HAP-1 (cell line): ENCODE data around the gene GLYR1.
"Not testable (repeated sequence)": the region's sequence is repeated elsewhere in the genome, so short reads cannot be mapped to it uniquely, and the experiment has no call there.

ENCODE experiments used
- DNase-seq, 2 experiments: peaks; one replicate each; pipeline ENCODE4 v3.0.0-alpha.2; 2016 to 2020; ENCODE audit warnings: low spot score in 2 of 2
- H3K27me3 ChIP-seq: fragments of 250-450 bp; sonication (Bioruptor Pico); 2 replicates; pipeline ENCODE4 v1.5.1; 2020; ENCODE audit warnings: low read depth, mild to moderate bottlenecking, moderate library complexity
- H3K36me3 ChIP-seq: fragments of 250-450 bp; sonication (Bioruptor Pico); replicated peaks from 2 replicates; pipeline ENCODE4 v1.5.1; 2020; ENCODE audit warnings: mild to moderate bottlenecking
- H3K4me1 ChIP-seq: fragments of 250-450 bp; sonication (Bioruptor Pico); 2 replicates; pipeline ENCODE4 v1.5.1; 2020; ENCODE audit warnings: mild to moderate bottlenecking
- H3K4me3 ChIP-seq: fragments of 250-450 bp; sonication (Bioruptor Pico); 2 replicates; pipeline ENCODE4 v1.5.1; 2020; ENCODE audit warnings: mild to moderate bottlenecking, moderate library complexity
- H3K9me3 ChIP-seq: fragments of 250-450 bp; sonication (Bioruptor Pico); 2 replicates; pipeline ENCODE4 v1.5.1; 2020; ENCODE audit warnings: mild to moderate bottlenecking, moderate library complexity
- in situ Hi-C: fragments of 300-500 bp; cut with MboI; formaldehyde crosslinking; loops from 3 replicates; pipeline ENCODE4 v1.14.3; 2020; ENCODE audit warnings: low sequenced_read_pairs, inconsistent platforms, mixed read lengths

GLYR1 gene

DNA sequence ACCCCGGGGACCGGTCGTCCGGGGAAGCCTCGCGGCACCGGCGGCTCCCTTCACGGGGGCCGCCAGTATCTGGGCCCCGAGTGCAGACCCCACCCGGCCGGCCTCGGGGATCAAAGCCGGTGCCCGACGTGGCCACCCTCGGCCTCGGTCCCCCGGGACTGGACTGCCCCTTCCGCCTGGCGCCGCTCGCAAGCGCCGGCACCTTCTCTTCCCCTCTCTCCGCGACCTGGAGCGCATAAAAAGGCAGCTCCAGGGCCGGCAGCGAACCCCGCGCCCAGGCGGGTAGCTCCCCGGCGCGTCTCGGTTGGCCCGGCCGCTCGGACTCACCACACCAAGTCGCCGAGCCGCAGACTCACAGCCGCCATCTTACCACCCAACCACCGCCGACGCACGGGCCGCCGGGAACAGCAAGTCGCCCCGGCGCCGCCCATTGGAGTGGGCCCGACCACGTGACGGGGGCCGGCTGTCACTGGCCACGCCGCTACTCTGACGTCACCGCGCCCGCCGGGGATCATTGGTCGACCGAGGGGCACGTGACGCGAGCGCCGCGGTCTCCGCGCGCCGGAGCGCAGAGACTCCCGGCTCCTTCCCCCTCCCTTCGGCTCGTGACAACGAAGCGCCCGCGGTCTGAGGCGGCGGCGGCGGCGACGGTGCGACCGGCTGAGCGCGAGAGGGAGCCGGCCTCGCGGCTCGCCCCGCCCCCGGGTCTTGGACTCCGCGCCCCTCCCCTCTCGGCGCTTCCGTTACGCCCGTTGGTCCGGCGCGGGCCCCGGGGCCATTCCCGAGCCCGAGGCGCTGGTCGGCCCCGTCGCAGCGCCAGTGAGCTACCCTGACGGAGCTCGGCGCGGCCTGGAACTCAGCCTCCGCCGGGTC is at the start of gene GLYR1, which contains the start of gene UBN1:
Gene GLYR1 (minus strand): TSS at position 388 of the 873 bp plus-strand sequence. CDS start 23 bp downstream, at position 365.
Gene UBN1 (plus strand): TSS at position 581 of the 873 bp plus-strand sequence. CDS start 5,437 bp downstream, outside the sequence.
- Histone ChIP-seq H3K4me3 (peak within 1 kb of the TSS; percentile 98), H3K36me3 (peaks cover 33% of the 10 kb centered on the region), H3K4me1 (peaks cover 23% of the 10 kb centered on the region), H3K27me3 (no peaks in the 10 kb centered on the region), H3K9me3 (no peaks in the 10 kb centered on the region)
- in situ Hi-C loops: no loop called here
- DNase-seq: peak; percentile 96 to 100

DNA sequence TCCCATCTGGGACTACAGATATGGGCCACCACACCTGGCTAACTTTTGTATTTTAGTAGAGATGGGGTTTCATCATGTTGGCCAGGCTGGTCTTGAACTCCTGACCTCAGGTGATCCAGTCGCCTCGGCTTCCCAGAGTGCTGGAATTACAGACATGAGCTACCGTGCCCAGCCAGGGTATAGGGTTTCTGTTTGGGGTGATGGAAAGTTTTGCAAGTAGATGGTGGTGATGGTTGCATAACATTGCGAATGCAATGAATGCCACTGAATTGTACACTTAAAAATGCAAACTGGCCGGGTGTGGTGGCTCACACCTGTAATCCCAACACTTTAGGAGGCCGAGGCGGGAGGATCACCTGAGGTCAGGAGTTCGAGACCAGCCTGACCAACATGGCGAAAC is 49.7 kb upstream of the GLYR1 start:
- H3K9me3 ChIP-seq, H3K4me3 ChIP-seq, H3K36me3 ChIP-seq, DNase-seq, H3K27me3 ChIP-seq, H3K4me1 ChIP-seq, in situ Hi-C loops: not testable (repeated sequence)

DNA sequence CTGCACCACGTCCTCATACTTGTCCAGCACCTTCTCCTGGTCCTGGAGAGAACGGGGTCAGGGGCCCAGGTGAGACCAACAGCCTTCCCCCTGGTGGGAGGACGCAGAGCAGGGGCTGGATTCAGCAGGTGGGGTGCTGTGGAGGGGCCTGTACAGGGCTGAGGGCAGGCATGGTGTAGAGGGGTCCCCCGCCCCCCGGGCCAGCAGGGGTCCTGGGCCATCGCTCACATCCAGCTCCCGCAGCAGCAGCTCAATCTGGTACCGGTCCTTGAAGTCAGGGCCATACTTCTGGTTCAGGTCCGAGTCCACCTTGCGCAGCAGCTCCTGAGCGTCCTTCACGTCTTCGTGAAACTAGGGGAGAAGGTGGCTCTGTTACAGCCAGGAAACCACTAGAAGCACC is 48.3 kb upstream of the GLYR1 start:
- Histone ChIP-seq H3K4me1 (no peaks in the 10 kb centered on the region), H3K27me3 (no peaks in the 10 kb centered on the region), H3K9me3 (no peaks in the 10 kb centered on the region), H3K36me3 (no peaks in the 10 kb centered on the region), H3K4me3 (no peak overlapping the region)
- DNase-seq: no peak
- in situ Hi-C loops: no loop called here

DNA sequence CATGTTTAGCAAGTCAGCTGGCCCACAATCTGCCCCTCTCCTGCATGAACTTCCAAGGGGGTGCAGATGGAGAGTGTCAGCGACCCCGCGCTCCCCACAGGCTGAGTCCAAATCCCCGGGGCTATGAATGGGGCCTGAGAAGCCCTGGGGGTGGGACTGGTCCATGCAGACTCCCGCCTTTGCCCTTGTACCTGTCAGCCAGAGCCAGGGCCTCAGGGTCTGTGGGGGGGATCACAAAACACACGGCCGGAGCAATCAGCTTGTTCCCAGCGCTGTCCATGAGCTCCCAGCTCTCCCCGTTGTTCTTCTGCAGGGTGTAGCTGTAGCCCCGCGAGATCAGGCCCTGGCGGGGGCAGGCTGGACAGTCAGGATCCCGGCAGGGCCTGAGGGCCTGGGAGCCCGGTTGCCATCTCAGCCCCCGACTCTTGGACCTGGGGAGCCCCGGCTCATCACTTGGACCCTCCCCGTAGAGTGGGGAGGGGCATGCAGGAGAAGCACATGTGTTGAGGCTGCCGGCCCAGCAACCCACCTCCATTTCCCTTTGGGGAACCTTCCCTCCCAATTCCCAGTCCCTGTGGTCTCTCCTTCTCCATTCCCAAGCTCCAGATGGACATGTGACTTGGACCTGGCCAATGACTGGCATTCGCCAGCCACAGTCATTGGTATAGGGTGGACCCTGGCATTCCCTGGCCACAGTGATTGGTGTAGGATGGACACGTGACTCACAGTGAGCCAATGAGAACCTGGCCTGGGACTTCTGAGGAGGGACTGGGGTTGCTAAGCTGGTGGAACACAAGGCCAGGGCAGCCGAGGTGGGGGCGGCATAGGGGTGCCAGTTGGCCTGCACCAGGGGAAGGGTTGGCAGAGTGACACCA is 47.4 kb upstream of the GLYR1 start:
- Histone ChIP-seq H3K36me3 (no peaks in the 10 kb centered on the region), H3K9me3 (no peaks in the 10 kb centered on the region), H3K4me1 (no peaks in the 10 kb centered on the region), H3K4me3 (no peak overlapping the region), H3K27me3 (no peaks in the 10 kb centered on the region)
- DNase-seq: no peak
- in situ Hi-C loops: no loop called here

DNA sequence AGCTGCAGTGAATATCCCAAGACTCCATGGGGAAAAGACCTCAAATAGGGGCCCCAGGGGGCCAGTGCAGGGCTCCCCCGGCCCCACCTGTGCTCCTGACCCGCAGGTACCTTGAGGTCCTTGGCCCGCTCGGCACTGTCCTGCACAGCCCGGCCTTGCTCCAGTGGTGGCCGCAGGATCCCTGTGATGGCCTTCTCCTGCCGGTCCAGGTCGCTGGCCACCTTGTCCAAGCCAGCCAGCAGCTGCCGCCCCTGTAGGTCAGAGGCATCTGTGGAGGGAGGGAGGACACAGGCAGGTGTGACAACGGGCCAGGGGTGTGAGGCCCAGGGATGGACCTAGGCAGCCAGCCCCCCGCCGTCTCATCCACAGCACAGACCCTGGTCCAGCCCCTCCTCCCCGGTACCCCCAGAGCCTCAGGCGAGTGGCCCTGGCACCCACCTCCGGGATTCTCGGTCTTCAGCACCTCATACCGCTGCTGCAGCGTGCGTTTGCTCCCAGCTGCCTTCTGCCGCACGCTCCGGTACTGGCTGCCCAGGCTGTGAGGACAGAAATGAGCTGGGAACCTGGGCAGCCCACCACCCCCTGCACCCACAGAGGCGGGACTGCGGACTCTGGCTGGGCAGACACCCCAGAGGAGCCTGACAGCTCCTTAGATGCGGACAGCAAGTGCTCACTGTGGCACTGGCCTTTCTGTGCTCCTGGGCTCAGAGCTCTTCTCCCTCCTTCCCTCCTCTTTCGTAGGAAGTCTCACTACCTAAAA is 46.2 kb upstream of the GLYR1 start:
- Histone ChIP-seq H3K4me1 (no peaks in the 10 kb centered on the region), H3K27me3 (no peaks in the 10 kb centered on the region), H3K9me3 (no peaks in the 10 kb centered on the region), H3K36me3 (no peaks in the 10 kb centered on the region), H3K4me3 (no peak overlapping the region)
- no peak for DNase-seq
- in situ Hi-C loops: no loop called here

DNA sequence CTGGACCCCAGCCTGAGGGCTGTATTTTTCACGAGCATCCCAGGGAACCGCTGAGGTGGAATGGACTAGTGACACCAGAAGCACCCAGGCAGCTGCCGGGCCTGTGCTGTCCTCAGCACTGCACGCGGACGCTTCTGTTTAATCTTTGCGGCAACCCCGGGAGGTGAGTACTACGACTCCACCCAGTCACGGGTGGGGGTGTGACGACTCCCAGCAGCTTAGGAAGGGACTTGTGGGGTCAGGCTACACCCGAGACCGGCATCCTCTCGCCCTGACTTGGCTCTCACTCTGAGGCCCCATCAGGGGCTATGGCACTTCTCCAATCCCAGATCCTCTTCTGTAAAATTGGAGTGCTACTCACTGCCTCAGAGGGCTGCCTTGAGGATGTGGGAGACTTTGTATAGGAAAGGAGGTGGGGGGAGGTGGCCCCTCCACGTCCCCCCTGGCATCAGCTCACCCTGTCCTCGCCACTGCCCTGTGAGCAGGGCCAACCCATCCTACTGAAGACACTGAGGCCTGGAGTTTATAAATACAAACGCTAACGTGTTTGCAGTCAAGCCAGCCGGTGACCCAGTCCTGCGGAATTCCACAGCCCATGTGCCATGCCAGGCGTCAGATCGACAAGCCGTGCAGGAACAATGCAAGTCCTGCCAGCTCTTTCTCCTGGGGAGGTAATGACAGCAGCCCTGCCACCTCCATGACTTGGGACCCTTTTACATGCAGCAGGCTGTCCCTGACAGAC is 45.4 kb upstream of the GLYR1 start:
- in situ Hi-C loops: no loop called here
- Histone ChIP-seq H3K4me3 (no peak overlapping the region), H3K27me3 (no peaks in the 10 kb centered on the region), H3K4me1 (no peaks in the 10 kb centered on the region), H3K36me3 (no peaks in the 10 kb centered on the region), H3K9me3 (no peaks in the 10 kb centered on the region)
- no peak for DNase-seq

DNA sequence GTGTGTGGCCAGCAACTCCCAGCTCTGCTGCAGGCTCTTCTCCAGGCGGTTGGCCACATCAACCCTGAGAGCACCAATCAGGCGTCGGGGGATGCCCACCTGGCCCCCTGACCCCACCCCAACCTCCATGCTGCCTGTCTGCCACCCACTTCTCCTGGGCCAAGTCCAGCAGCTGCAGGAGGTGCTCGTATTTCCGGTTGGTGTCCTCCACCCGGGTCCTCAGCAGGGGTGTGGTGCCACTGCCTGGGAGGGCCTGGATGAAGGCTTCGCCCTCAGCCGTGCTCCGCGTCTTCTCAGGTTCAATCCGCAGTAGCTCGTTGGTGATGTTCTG is 44.8 kb upstream of the GLYR1 start:
- H3K4me3 ChIP-seq: no peak overlapping the region
- no peak for DNase-seq
- no peaks in the 10 kb centered on the region for H3K9me3 ChIP-seq
- H3K36me3 ChIP-seq: peaks cover 3% of the 10 kb centered on the region; the same call in 1 of the 2 replicates
- in situ Hi-C loops: no loop called here
- H3K4me1 ChIP-seq: no peaks in the 10 kb centered on the region
- no peaks in the 10 kb centered on the region for H3K27me3 ChIP-seq

DNA sequence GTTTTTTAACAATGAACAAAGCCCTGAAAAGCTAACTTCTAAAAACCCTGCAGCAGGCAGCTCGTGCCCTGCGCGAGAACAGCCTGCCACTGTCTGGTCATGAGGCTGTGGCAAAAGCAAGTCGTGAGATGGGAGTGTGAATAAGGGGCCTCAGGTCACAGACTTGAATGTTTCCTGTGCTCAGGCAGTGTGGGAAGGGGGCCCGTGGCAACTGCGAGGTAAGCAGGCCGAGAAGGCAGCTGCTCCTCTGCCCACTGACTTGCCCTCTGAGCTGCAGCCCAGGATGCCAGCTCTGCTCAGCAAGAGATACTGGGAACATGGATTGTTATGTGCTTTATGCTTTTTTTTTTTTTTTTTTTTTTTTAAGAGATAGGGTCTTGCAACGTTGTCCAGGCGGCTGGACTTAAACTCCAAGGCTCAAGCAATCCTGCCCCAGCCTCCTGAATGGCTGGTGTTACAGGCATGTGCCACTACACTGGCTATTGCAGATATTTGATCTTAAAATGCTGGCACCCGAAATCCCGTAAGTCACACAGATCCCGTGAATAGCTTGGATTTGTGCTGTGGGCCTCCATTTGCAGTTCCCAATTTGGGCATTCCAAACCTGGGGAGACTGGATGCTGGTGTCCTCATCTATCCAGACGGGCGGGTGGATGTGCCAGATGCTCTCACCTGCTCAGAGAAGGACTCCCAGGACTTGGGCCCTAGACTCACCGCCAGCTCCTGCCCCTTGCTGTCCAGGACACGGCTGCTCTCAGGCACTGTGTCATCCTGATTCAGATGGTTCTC is 44.2 kb upstream of the GLYR1 start:
- peaks cover 5% of the 10 kb centered on the region; the same call in 1 of the 2 replicates for H3K36me3 ChIP-seq

DNA sequence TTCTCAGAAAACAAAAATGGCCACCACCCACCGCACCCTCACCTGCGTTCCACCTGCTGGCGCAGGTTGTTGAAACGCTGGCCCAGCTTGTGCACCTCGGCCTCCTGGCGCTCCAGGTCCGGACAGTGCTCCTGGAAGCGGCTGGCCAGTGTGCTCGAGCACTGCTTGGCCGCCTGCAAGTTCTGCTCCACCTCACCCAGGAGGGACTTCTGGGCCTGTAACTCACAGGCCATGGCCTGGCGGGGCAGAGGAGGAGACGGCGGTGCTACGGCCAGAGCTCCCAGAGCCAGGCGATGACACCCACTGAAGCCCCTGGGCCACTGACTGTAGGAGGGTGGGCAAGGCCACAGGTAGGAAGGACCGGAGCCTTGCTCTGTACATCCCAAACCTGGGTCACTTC is 43.6 kb upstream of the GLYR1 start:
- H3K27me3 ChIP-seq: no peaks in the 10 kb centered on the region
- peaks cover 5% of the 10 kb centered on the region; the same call in 1 of the 2 replicates for H3K36me3 ChIP-seq
- no peak overlapping the region for H3K4me3 ChIP-seq
- DNase-seq: no peak
- in situ Hi-C loops: no loop called here
- no peaks in the 10 kb centered on the region for H3K9me3 ChIP-seq
- H3K4me1 ChIP-seq: no peaks in the 10 kb centered on the region

More for the DNA sequence above, 44.2 kb upstream of the GLYR1 start:
- Histone ChIP-seq H3K9me3 (no peaks in the 10 kb centered on the region), H3K4me3 (no peak overlapping the region), H3K4me1 (no peaks in the 10 kb centered on the region), H3K27me3 (no peaks in the 10 kb centered on the region)
- no peak for DNase-seq
- in situ Hi-C loops: no loop called here

DNA sequence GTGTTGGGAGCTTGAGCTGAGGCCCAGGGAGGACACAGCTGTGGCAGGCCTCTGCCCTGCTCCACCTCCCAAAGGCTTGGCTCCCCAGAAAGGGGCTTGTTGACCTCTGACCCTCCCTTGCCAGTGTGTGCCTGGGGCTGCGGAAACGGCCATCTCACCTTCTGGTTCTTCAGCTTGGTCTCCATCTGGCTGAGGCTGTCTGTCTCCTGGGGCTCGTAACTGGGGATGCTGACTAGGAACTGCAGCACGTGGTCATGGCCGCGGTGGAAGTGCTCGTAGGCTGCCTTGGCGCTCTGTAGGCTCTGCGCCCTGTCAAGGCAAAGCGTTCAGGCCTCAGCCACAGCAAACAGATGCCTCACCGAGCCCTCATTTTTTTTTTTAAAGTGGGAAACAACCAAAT is 42.9 kb upstream of the GLYR1 start:
- in situ Hi-C loops: no loop called here
- H3K27me3 ChIP-seq: no peaks in the 10 kb centered on the region
- DNase-seq: no peak
- H3K36me3 ChIP-seq: peaks cover 5% of the 10 kb centered on the region; the same call in 1 of the 2 replicates
- no peaks in the 10 kb centered on the region for H3K4me1 ChIP-seq
- no peak overlapping the region for H3K4me3 ChIP-seq
- H3K9me3 ChIP-seq: no peaks in the 10 kb centered on the region

DNA sequence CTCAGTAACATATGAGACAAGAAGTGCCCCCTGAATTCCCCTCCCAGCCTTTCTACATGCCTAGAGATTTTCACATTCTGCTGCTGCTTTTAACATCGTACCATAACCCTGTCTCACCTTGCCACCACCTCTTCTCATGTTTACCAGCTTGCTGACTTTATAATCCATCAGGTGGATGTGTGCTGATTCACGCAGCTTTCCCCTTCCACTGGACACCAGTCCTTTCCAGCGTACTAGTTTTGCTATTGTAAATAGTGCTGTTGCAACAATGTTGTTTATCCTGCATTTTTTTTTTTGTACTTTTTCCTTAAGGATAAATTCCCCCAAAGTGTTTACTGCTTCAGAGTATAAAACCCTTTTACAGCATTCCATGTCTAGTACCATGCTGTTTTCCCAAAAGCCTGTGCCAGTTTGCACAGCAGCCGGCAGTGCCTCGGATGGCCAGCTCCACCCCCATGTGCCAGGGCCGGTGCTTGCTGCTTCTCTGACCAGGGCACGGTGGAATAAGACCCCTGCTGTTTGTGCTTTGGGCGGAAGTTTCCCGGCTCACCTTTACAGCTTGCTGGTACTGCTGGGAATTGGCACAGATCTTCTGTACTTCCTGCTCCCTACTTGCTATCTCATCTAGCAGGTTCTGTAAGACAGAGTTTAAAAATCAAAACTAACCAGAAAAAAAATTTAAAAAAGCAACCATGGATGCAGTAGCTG is 41.5 kb upstream of the GLYR1 start:
- Histone ChIP-seq H3K36me3 (peaks cover 15% of the 10 kb centered on the region), H3K4me1 (no peaks in the 10 kb centered on the region), H3K27me3 (no peaks in the 10 kb centered on the region), H3K4me3 (no peak overlapping the region), H3K9me3 (no peaks in the 10 kb centered on the region)
- no peak for DNase-seq
- in situ Hi-C loops: no loop called here

DNA sequence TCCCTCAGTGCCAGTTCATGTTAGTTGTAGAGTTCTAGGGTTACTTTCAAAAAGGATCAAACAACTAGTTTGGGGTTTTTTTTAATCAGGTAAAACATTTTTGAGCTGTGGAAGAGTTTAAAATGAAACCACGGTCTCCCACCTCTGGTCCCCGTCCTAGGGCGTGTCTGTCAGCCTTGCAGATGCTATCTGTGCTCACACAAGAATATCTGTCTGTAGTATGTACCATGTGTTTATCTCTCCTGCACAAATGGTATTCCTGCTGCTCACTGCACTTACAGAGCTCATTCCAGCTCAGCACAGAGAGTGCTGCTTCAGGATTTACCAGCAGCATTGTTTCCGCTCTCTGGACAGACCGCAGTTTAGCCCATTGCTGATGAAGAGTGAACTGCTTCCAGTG is 39.1 kb upstream of the GLYR1 start:
- H3K27me3 ChIP-seq: no peaks in the 10 kb centered on the region
- no peaks in the 10 kb centered on the region for H3K4me1 ChIP-seq
- peaks cover 37% of the 10 kb centered on the region for H3K36me3 ChIP-seq
- H3K4me3 ChIP-seq: no peak overlapping the region
- in situ Hi-C loops: no loop called here
- H3K9me3 ChIP-seq: no peaks in the 10 kb centered on the region
- DNase-seq: no peak
